Effector memory CD4-positive, alpha-beta T cell (primary cell): ENCODE measurements around the gene EIF2S1.
"Not testable (repeated sequence)": the region's sequence is repeated elsewhere in the genome, so short reads cannot be mapped to it uniquely, and the experiment has no call there.

Source experiments
- DNase-seq, 3 donors: peaks; one replicate each; pipeline ENCODE4 v3.0.0-alpha.2; 2020
- H3K27ac ChIP-seq: 2 replicates; pipeline ENCODE4 v1.7.0; 2013; ENCODE audit warnings: mild to moderate bottlenecking, low read length, moderate library complexity; ENCODE audit not compliant: insufficient read depth, poor library complexity, severe bottlenecking
- H3K27me3 ChIP-seq: replicated peaks from 2 replicates; pipeline ENCODE4 v1.7.0; 2013; ENCODE audit warnings: mild to moderate bottlenecking, low read length; ENCODE audit not compliant: insufficient read depth, control insufficient read depth, poor library complexity, severe bottlenecking
- H3K36me3 ChIP-seq: 2 replicates; pipeline ENCODE4 v1.7.0; 2013; ENCODE audit warnings: mild to moderate bottlenecking, low read length, moderate library complexity; ENCODE audit not compliant: control insufficient read depth, insufficient read depth
- H3K4me1 ChIP-seq: 2 replicates; pipeline ENCODE4 v1.7.0; 2013; ENCODE audit warnings: low read length, mild to moderate bottlenecking; ENCODE audit not compliant: control insufficient read depth, insufficient read depth, poor library complexity, severe bottlenecking
- H3K4me3 ChIP-seq: 2 replicates; pipeline ENCODE4 v1.7.0; 2013; ENCODE audit warnings: low read length, low read depth, mild to moderate bottlenecking; ENCODE audit not compliant: insufficient read depth, poor library complexity, severe bottlenecking
- H3K9me3 ChIP-seq: 2 replicates; pipeline ENCODE4 v1.7.0; 2013; ENCODE audit warnings: mild to moderate bottlenecking, low read length, moderate library complexity; ENCODE audit not compliant: control insufficient read depth
- total RNA-seq, 3 donors: gene quantifications; one replicate each; lab custom pipeline; 2026; lab: John Stamatoyannopoulos, UW

Gene EIF2S1
- total RNA-seq: 44.6 to 56.7 (median 54.4) reads per million in 3 donors

DNA sequence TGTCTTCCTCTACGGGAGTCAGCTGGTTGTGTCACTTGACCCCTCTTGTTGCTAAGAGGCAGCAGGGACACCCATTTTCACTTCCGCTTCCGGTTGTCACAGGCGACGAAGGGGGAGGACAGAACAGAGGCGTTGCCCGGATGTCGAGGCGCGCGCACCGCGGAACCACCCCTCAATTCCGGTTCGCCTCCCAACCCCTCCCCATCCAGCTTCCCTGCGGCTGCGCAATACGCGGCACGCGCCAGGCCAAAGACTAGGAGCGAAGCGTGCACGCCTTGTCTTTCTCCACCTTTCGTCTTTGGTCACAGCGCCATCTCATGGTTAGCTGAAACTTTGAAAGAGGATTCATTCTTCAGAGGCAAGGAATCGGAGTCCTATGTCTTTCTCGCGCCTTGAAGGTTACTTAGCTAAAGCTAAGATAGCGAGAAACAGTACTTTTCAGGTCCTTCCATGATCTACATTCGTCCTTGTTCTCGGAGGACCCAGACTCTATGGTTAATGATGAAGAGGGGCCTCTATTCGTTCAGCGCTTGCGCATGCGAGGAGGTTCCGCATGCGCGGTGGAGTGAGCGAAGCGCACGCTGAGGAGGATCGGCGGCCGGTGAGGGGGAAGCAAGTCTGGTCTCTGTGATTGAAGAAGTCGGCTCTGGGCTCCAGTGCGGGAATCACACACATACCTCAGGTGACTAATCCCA is at the start of gene EIF2S1, which contains the start of gene ATP6V1D:
TSS of gene EIF2S1 (plus strand) at position 554 of the 695 bp plus-strand sequence. CDS start 4,440 bp downstream, outside the sequence.
TSS of gene ATP6V1D (minus strand) at position 30 of the 695 bp plus-strand sequence. CDS start 106 bp downstream, outside the sequence.
- H3K27me3 ChIP-seq: no peaks in the 10 kb centered on the region
- peak; percentile 99 to 100 (median 99) for DNase-seq
- H3K36me3 ChIP-seq: no peaks in the 10 kb centered on the region
- peak within 1 kb of the TSS; percentile 87 for H3K27ac ChIP-seq
- H3K9me3 ChIP-seq: no peaks in the 10 kb centered on the region
- peak within 1 kb of the TSS; percentile 79 for H3K4me3 ChIP-seq
- H3K4me1 ChIP-seq: peaks cover 20% of the 10 kb centered on the region

DNA sequence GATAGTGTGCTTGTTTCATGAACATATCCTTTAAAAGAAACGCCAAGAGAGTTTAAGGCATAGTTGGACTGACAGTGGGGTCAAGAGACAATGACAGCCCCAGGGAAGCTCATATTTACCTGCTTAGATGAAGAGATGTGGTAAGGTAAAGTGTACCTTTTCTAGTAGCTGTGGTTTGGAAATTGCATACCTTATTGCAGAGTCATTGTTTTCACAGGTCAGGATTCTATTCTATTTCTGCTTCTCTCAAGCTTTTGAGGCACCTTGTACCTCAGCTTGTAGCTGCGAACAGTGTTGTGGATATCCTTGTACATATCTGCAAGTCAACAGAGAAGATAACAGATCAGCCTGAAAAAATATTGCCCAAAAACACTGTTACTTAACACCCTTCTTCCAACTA is 48.3 kb upstream of the EIF2S1 start:
- Histone ChIP-seq H3K4me1 (no peaks in the 10 kb centered on the region), H3K9me3 (no peaks in the 10 kb centered on the region), H3K36me3 (peaks cover 6% of the 10 kb centered on the region), H3K27me3 (no peaks in the 10 kb centered on the region), H3K4me3 (no peak overlapping the region), H3K27ac (no peak overlapping the region)
- no peak for DNase-seq

DNA sequence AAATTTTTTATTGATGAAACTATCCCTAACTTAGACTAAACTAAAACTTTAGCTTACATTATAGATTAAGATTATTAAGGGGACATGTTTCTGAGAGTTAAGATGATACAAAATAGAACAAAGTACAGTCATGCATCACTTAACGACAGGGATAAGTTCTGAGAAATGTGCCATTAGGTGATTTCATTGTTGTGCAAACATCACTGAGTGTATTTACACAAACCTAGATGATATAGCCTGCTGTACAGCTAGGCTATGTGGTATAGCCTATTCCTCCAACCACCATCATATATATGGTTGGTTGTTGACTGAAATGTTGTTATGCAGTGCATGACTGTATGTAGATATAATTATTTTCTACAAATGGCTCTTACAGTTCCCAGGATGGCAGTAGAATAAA is 47.0 kb upstream of the EIF2S1 start:
- no peaks in the 10 kb centered on the region for H3K4me1 ChIP-seq
- H3K9me3 ChIP-seq: no peaks in the 10 kb centered on the region
- no peak for DNase-seq
- peaks cover 6% of the 10 kb centered on the region for H3K36me3 ChIP-seq
- no peaks in the 10 kb centered on the region for H3K27me3 ChIP-seq
- H3K4me3 ChIP-seq: no peak overlapping the region
- no peak overlapping the region for H3K27ac ChIP-seq

DNA sequence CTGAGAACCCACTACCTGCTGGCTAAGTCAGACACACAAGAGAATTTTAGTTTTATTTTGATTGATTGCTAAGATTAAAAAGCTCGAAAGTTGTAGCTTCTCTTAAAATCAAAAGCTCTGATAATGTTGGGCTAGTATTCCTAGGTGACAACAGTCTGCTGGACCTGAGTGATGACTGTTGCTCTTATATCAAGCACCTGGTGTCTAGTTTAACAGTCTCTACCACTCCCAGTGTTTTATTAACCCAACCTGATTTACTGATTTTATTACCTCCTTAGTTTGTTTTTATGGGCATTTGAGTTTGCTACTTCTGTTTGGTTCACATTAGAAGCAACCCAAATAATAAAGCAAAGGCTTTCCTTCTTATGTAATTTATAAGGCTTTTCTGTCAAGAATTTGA is 42.3 kb upstream of the EIF2S1 start:
- no peaks in the 10 kb centered on the region for H3K27me3 ChIP-seq
- no peak overlapping the region for H3K4me3 ChIP-seq

DNA sequence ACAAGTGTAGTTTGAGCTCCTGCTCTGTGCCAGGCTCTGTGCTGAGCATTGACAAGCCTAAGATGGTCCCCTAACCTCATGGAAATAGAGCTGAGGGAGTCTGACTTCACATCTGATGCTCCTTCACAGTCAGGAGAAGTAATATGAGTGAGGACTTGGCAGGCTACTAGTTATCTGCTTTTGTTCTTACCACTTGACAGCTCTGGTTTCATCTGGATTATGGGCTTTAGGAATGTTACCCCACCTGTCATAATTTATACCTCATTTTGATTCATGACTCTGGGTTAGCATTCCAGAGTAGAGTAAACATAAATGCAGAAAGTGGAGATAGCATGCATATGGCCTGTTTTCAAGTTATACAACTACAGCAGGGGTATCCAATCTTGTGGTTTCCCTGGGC is 41.0 kb upstream of the EIF2S1 start:
- Histone ChIP-seq H3K9me3 (no peaks in the 10 kb centered on the region), H3K27me3 (no peaks in the 10 kb centered on the region), H3K4me1 (no peaks in the 10 kb centered on the region), H3K27ac (no peak overlapping the region), H3K36me3 (peaks cover 7% of the 10 kb centered on the region), H3K4me3 (no peak overlapping the region)
- no peak for DNase-seq

More for the DNA sequence above, 42.3 kb upstream of the EIF2S1 start:
- H3K4me1 ChIP-seq: no peaks in the 10 kb centered on the region
- peaks cover 11% of the 10 kb centered on the region for H3K36me3 ChIP-seq
- no peak overlapping the region for H3K27ac ChIP-seq
- no peaks in the 10 kb centered on the region for H3K9me3 ChIP-seq
- no peak for DNase-seq

DNA sequence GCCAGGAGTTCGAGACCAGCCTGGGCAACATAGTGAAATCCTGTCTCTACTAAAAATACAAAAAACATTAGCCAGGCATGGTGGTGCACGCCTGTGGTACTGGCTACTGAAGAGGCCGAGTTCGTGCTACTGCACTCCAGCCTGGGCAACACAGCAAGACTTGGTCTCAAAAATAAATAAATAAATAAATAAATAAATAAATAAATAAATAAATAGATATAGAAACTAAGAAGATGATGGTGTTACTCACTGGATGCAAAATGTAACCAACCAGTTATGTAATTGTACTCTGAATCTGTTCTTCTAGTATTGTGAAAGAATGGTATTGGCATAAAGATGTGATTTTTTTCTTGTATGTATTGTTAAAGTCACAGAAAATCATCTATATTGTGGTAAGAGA is 30.5 kb upstream of the EIF2S1 start:
- H3K4me1 ChIP-seq, H3K27ac ChIP-seq, H3K4me3 ChIP-seq, H3K9me3 ChIP-seq, H3K27me3 ChIP-seq, DNase-seq: not testable (repeated sequence)
- H3K36me3 ChIP-seq: peaks cover 31% of the 10 kb centered on the region

DNA sequence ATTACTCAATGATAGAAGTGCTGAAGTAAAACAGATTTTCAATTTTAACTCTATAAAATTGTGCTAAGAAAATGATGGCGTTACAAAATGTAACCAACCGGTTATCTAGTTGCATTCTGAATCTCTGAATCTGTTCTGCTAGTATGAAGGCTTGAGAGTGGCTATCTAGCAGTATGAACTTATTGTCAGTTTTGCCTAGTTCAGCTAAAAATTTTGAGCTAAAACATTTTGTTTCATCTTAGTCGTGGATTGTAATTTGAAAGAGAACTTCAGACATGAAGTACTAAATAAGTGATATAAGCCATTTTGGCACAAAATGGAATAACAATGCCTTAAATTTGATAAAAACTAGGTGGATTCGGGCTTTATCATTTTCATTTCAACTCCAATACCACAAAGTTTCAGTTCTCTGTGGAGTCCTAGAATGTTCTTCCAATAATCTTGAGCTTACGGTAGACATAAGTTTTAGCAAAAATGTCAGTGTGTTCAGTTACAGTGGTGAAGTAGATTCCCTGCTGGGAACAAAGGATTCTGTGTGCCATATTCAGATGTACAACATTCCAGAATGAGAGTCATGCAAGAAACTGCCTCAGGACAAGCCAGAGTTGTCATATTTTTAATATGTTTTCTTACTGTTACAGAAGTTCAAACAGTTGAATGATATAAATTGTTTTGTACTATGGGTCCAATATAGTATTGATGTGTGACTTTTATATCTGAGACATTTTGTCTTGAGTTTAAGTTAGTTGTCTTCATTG is 28.6 kb upstream of the EIF2S1 start:
- peaks cover 25% of the 10 kb centered on the region for H3K36me3 ChIP-seq
- H3K4me3 ChIP-seq: no peak overlapping the region
- H3K4me1 ChIP-seq: no peaks in the 10 kb centered on the region
- no peak for DNase-seq
- H3K9me3 ChIP-seq: no peaks in the 10 kb centered on the region
- no peak overlapping the region for H3K27ac ChIP-seq
- H3K27me3 ChIP-seq: no peaks in the 10 kb centered on the region

DNA sequence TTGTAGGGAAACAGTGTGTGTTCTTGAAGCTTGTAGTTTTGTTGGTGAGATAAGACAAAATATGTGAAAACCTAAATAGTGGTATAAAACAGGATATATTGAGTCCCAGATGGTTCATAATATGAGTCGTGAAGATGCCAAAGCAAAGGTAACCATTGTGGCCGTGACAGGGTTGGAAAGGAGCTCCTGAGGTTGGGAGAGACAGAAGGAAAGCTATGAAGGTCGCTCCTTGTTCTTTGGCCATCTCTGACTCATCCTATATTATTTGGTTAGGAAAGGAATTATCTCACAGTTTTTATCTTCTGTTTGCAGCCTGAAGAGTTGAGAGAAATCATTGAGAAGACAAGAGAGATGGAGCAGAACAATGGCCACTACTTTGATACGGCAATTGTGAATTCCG is 27.7 kb upstream of the EIF2S1 start:
- Histone ChIP-seq H3K27ac (no peak overlapping the region), H3K36me3 (peaks cover 31% of the 10 kb centered on the region), H3K9me3 (no peaks in the 10 kb centered on the region), H3K4me3 (no peak overlapping the region), H3K27me3 (no peaks in the 10 kb centered on the region), H3K4me1 (no peaks in the 10 kb centered on the region)
- DNase-seq: no peak

DNA sequence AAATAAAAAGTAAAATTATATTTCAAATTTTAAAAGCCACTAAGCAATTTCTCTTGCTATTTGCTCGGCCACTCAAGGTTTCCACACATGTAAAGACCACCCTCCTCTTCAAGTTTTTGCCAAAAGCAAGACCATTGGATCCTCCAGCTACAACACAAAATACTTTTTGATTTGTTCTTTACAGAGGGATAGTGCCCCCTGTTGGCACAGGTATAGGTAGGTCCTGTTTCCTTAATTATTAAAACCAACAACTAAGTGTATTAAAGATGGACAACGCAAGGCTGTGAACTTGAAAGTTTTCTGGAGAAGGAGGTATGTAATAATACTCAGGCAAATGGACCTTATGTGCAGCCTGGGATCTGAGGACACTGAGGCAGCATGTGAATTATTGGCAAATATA is 24.3 kb upstream of the EIF2S1 start:
- peaks cover 47% of the 10 kb centered on the region for H3K36me3 ChIP-seq
- H3K4me1 ChIP-seq: no peaks in the 10 kb centered on the region
- H3K4me3 ChIP-seq: no peak overlapping the region
- H3K27me3 ChIP-seq: no peaks in the 10 kb centered on the region
- H3K27ac ChIP-seq: no peak overlapping the region
- H3K9me3 ChIP-seq: no peaks in the 10 kb centered on the region
- DNase-seq: no peak

DNA sequence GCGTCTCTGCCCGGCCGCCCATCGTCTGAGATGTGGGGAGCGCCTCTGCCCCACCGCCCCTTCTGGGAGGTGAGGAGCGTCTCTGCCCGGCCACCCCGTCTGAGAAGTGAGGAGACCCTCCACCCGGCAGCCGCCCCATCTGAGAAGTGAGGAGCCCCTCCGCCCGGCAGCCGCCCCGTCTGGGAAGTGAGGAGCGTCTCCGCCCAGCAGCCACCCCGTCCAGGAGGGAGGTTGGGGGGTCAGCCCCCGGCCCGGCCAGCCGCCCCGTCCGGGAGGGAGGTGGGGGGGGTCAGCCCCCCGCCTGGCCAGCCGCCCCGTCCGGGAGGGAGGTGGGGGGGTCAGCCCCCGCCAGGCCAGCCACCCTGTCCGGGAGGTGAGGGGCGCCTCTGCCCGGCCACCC is 18.9 kb upstream of the EIF2S1 start:
- H3K27me3 ChIP-seq, DNase-seq, H3K4me1 ChIP-seq, H3K4me3 ChIP-seq, H3K9me3 ChIP-seq, H3K27ac ChIP-seq: not testable (repeated sequence)
- peaks cover 45% of the 10 kb centered on the region for H3K36me3 ChIP-seq
